Upper lobe of right lung (tissue), 1 donor: ENCODE results near the gene ESR2. TPM values are rescaled to one million over a fixed set of nuclear protein-coding genes. Genes with fewer than 3 reads are reported as not detected.

Experiments used
- ATAC-seq: fragments of 200-7000 bp; cut with Tn5 transposase; one replicate; pipeline ENCODE4 v1.9.1; 2020; ENCODE audit warnings: mild to moderate bottlenecking, moderate library complexity
- DNase-seq: peaks from one replicate; pipeline ENCODE4 v3.0.0-alpha.2; 2020
- H3K27ac ChIP-seq: fragments of 200-600 bp; one replicate; pipeline ENCODE4 v1.8.0; 2022
- H3K27me3 ChIP-seq: fragments of 200-600 bp; one replicate; pipeline ENCODE4 v1.8.0; 2022; ENCODE audit warnings: mild to moderate bottlenecking
- H3K36me3 ChIP-seq: fragments of 200-600 bp; one replicate; pipeline ENCODE4 v1.8.0; 2022
- H3K4me1 ChIP-seq: fragments of 200-600 bp; one replicate; pipeline ENCODE4 v1.8.0; 2022
- H3K4me3 ChIP-seq: fragments of 200-600 bp; one replicate; pipeline ENCODE4 v1.8.0; 2022; ENCODE audit warnings: mild to moderate bottlenecking
- H3K9me3 ChIP-seq: fragments of 200-600 bp; one replicate; pipeline ENCODE4 v1.8.0; 2022
- CTCF ChIP-seq: fragments of 200-600 bp; IDR thresholded peaks from one replicate; pipeline ENCODE4 v1.8.0; 2022; ENCODE audit warnings: antibody characterized with exemption
- intact Hi-C: fragments of 100-400 bp; cut with DNase I; formaldehyde crosslinking; loops from one replicate; pipeline ENCODE4 v1.11.0; 2022
- total RNA-seq: library from RNA; stranded (reverse); fragmentation: NEBNext Ultra II Directional; extraction: Animal tissue kit (Norgen Biotek cat#: 25700); gene quantifications from one replicate; pipeline ENCODE4 v1.2.1, GENCODE V29; 2021
- donor health status: DM: no; HTN: yes; CAD: no; lungs with severe emphysema.

The ESR2 gene
- total RNA-seq, 1 donor from 2014 or later: 1.3 TPM

- intact Hi-C loops: no loop called here
- Histone ChIP-seq H3K27me3 (no peaks in the 10 kb centered on the region), H3K36me3 (peaks cover 41% of the 10 kb centered on the region), H3K27ac (no peak overlapping the region), H3K9me3 (no peaks in the 10 kb centered on the region), H3K4me3 (no peak overlapping the region), H3K4me1 (no peaks in the 10 kb centered on the region)
- DNase-seq (no peak), ATAC-seq (no peak)
- no peak for TF ChIP-seq CTCF
Observed at GRCh38 chr14:64081174-64081746, 212.9 kb downstream of the ESR2 start.

GRCh38 chr14:64080452-64080851 is 213.7 kb downstream of the ESR2 start:
- Histone ChIP-seq H3K4me3 (no peak overlapping the region), H3K27ac (no peak overlapping the region), H3K9me3 (no peaks in the 10 kb centered on the region), H3K4me1 (no peaks in the 10 kb centered on the region), H3K27me3 (no peaks in the 10 kb centered on the region), H3K36me3 (peaks cover 41% of the 10 kb centered on the region)
- TF ChIP-seq CTCF: no peak
- intact Hi-C loops: no loop called here
- ATAC-seq (no peak), DNase-seq (no peak)

- TF ChIP-seq CTCF: no peak
- Histone ChIP-seq H3K4me1 (no peaks in the 10 kb centered on the region), H3K27me3 (no peaks in the 10 kb centered on the region), H3K4me3 (no peak overlapping the region), H3K27ac (no peak overlapping the region), H3K9me3 (no peaks in the 10 kb centered on the region), H3K36me3 (peaks cover 56% of the 10 kb centered on the region)
- ATAC-seq (no peak), DNase-seq (no peak)
- intact Hi-C loops: no loop called here
Observed at GRCh38 chr14:64075613-64076005, 218.6 kb downstream of the ESR2 start.

GRCh38 chr14:64074961-64075612 is 219.1 kb downstream of the ESR2 start:
- Histone ChIP-seq H3K27me3 (no peaks in the 10 kb centered on the region), H3K4me1 (no peaks in the 10 kb centered on the region), H3K36me3 (peaks cover 50% of the 10 kb centered on the region), H3K9me3 (no peaks in the 10 kb centered on the region), H3K27ac (no peak overlapping the region), H3K4me3 (no peak overlapping the region)
- intact Hi-C loops: no loop called here
- no peak for ATAC-seq
- TF ChIP-seq CTCF: no peak
- no peak for DNase-seq

- H3K27ac ChIP-seq: no peak overlapping the region
- no peak overlapping the region for H3K4me3 ChIP-seq
- no peak for TF ChIP-seq CTCF
- ATAC-seq (no peak), DNase-seq (no peak)
- intact Hi-C loops: no loop called here
- H3K9me3 ChIP-seq: no peaks in the 10 kb centered on the region
- peaks cover 32% of the 10 kb centered on the region for H3K36me3 ChIP-seq
- no peaks in the 10 kb centered on the region for H3K27me3 ChIP-seq
- no peaks in the 10 kb centered on the region for H3K4me1 ChIP-seq
Observed at GRCh38 chr14:64069634-64070359, 224.4 kb downstream of the ESR2 start.
